Measurements from ENCODE around the gene CAMKMT.

DNA sequence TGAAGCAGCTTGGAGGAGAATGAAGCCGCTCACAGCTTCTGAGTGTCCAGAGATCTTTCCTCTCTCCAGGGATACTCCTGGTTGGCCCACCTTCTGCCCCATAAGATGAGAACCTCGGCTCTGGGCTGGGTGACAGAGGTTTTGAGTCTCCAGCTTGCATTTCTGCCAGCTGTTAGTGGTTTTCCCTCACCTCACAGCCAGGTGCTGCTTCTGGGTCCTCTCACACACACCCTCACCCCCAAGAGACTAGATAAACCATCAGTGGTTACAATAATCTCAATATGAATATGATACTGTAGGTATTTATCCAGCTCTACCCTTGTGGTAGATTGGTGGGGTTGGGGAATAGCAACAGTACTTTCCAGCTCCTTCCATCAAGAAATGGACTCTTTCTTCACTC is 418.0 kb downstream of the CAMKMT start:
- TF ChIP-seq, protein P1, sequence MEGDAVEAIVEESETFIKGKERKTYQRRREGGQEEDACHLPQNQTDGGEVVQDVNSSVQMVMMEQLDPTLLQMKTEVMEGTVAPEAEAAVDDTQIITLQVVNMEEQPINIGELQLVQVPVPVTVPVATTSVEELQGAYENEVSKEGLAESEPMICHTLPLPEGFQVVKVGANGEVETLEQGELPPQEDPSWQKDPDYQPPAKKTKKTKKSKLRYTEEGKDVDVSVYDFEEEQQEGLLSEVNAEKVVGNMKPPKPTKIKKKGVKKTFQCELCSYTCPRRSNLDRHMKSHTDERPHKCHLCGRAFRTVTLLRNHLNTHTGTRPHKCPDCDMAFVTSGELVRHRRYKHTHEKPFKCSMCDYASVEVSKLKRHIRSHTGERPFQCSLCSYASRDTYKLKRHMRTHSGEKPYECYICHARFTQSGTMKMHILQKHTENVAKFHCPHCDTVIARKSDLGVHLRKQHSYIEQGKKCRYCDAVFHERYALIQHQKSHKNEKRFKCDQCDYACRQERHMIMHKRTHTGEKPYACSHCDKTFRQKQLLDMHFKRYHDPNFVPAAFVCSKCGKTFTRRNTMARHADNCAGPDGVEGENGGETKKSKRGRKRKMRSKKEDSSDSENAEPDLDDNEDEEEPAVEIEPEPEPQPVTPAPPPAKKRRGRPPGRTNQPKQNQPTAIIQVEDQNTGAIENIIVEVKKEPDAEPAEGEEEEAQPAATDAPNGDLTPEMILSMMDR (conservative IDR thresholded peaks at IDR 0.05; ENCODE audit: low read depth in 2 of 2), result no peak
- TF ChIP-seq, protein P2, sequence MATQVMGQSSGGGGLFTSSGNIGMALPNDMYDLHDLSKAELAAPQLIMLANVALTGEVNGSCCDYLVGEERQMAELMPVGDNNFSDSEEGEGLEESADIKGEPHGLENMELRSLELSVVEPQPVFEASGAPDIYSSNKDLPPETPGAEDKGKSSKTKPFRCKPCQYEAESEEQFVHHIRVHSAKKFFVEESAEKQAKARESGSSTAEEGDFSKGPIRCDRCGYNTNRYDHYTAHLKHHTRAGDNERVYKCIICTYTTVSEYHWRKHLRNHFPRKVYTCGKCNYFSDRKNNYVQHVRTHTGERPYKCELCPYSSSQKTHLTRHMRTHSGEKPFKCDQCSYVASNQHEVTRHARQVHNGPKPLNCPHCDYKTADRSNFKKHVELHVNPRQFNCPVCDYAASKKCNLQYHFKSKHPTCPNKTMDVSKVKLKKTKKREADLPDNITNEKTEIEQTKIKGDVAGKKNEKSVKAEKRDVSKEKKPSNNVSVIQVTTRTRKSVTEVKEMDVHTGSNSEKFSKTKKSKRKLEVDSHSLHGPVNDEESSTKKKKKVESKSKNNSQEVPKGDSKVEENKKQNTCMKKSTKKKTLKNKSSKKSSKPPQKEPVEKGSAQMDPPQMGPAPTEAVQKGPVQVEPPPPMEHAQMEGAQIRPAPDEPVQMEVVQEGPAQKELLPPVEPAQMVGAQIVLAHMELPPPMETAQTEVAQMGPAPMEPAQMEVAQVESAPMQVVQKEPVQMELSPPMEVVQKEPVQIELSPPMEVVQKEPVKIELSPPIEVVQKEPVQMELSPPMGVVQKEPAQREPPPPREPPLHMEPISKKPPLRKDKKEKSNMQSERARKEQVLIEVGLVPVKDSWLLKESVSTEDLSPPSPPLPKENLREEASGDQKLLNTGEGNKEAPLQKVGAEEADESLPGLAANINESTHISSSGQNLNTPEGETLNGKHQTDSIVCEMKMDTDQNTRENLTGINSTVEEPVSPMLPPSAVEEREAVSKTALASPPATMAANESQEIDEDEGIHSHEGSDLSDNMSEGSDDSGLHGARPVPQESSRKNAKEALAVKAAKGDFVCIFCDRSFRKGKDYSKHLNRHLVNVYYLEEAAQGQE (IDR thresholded peaks at IDR 0.05; ENCODE audit: unreplicated experiment), result no peak
- TF ChIP-seq EZH2phosphoT487 (IDR thresholded peaks at IDR 0.05; ENCODE audit: unreplicated experiment) (no peak), POLR2AphosphoS5 (IDR thresholded peaks at IDR 0.05; ENCODE audit: low read depth) (no peak), EZH2 (IDR thresholded peaks at IDR 0.05; ENCODE audit: low read depth, unreplicated experiment) (no peak), JUNB (IDR thresholded peaks at IDR 0.05; ENCODE audit: unreplicated experiment) (no peak)

All from GM23338 (cell line).